Measurements from ENCODE around the gene SLC4A11.
A peak's percentile ranks its signal among the peaks of the same experiment; 100 is the strongest.

SLC4A11 gene

DNA sequence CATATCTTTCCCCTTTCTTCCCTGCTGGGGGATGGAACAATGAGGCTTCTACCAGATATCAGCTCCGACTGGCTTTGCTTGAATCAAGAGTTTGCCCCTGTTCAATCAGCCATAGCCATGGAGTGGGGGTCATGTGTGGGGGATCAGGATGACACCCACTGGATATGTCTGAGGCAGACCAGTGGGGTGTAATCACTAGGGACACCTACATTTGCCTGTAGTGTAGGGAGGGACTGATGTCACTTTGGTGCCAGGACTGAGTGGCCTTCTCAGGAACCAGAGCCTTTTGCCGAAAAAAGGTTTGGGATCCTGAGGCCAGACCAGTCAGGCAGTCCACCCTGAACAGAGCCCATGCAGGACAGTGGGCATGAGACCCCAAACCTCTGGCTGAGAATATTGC, 28.6 kb downstream of the SLC4A11 start:
- in situ Hi-C loops (cut with MboI; ENCODE audit: low pct_unique_long_range_greater_than_20kb, low sequenced_read_pairs), result no loop called here
- no peak for DNase-seq

DNA sequence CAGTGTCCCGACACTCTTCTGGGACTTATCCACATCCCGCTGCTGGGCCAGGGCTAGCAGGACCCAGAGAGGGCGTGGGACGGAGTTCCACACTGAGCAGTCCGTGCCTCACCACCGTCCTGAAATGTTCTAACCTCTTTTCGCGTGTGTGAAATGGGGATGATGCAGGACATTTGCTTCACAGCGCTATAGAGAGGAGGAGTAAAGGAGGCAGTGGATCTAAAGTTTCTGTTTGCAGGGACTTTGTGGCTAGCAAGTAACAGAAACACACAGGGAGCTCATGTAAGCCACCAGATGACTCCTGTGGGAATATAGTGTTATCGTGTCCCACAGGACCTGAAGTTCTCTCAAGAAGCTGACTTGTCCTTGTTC, 29.1 kb downstream of the SLC4A11 start:
- peak; percentile 23 for DNase-seq
- in situ Hi-C loops (cut with MboI; ENCODE audit: low pct_unique_long_range_greater_than_20kb, low sequenced_read_pairs), result no loop called here

- in situ Hi-C loops (cut with MboI; ENCODE audit: low pct_unique_long_range_greater_than_20kb, low sequenced_read_pairs), result no loop called here
- DNase-seq, result peak; percentile 71
These were observed 29.6 kb downstream of the SLC4A11 start, which contains the start of gene ITPA for GRCh38 chr20:3209257-3209945. ITPA (plus strand) TSS chr20:3209498; CDS start chr20:3209552, 54 bp downstream.

- DNase-seq, result peak; percentile 61
- in situ Hi-C loops (cut with MboI; ENCODE audit: low pct_unique_long_range_greater_than_20kb, low sequenced_read_pairs), result no loop called here
These were observed 30.2 kb downstream of the SLC4A11 start for GRCh38 chr20:3208786-3209256.

GRCh38 chr20:3204124-3204794, 34.7 kb downstream of the SLC4A11 start, which contains the start of gene DDRGK1:
DDRGK1 (minus strand) TSS chr20:3204682; CDS start chr20:3204627, 55 bp downstream.
- in situ Hi-C loops (cut with MboI; ENCODE audit: low pct_unique_long_range_greater_than_20kb, low sequenced_read_pairs), result no loop called here
- DNase-seq, result peak; percentile 92

GRCh38 chr20:3203315-3204123, 35.5 kb downstream of the SLC4A11 start:
- peak; percentile 40 for DNase-seq
- in situ Hi-C loops (cut with MboI; ENCODE audit: low pct_unique_long_range_greater_than_20kb, low sequenced_read_pairs), result no loop called here

GRCh38 chr20:3202965-3203314, 36.0 kb downstream of the SLC4A11 start:
- in situ Hi-C loops (cut with MboI; ENCODE audit: low pct_unique_long_range_greater_than_20kb, low sequenced_read_pairs), result no loop called here
- no peak for DNase-seq

- in situ Hi-C loops (cut with MboI; ENCODE audit: low pct_unique_long_range_greater_than_20kb, low sequenced_read_pairs), result no loop called here
- DNase-seq, result no peak
These were observed 38.8 kb downstream of the SLC4A11 start for GRCh38 chr20:3199976-3200755.

GRCh38 chr20:3199206-3199605, 39.8 kb downstream of the SLC4A11 start:
- DNase-seq, result no peak
- in situ Hi-C loops (cut with MboI; ENCODE audit: low pct_unique_long_range_greater_than_20kb, low sequenced_read_pairs), result no loop called here

DNA sequence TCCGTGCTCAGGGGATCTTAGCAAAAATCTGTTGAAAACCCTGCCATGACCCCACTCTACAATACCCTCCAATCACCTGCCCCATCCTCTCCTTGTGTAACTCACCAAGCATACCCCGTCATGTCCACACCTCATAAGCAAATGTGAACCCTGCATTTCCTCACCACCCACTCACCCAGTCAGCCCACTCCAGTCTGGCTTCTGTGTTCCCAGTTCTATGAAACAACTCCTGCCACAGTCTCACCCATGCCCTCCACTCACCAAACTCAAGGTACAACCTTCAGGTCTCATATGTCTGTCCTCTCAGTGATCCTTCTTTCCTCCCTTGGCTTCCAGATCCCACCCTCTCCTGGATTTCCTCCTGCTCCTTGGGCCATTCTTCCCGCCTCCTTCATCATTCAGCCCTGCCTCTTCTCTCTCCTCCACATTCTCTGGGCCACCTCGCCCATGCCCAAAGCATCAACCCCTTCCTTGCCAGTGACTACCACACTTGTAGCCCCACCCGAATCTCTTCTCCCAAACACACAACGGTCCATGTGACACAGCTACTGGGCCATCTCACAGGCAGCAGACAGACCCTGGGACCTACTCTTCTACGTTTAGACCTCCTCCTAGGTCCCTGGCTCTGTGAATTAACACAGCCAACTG, 43.3 kb downstream of the SLC4A11 start:
- no peak for DNase-seq
- in situ Hi-C loops (cut with MboI; ENCODE audit: low pct_unique_long_range_greater_than_20kb, low sequenced_read_pairs), result no loop called here

- in situ Hi-C loops (cut with MboI; ENCODE audit: low pct_unique_long_range_greater_than_20kb, low sequenced_read_pairs), result no loop called here
These were observed 44.2 kb downstream of the SLC4A11 start for GRCh38 chr20:3194617-3195280.

GRCh38 chr20:3193806-3194616, 45.0 kb downstream of the SLC4A11 start:
- no peak for DNase-seq
- in situ Hi-C loops (cut with MboI; ENCODE audit: low pct_unique_long_range_greater_than_20kb, low sequenced_read_pairs), result no loop called here

More at GRCh38 chr20:3194617-3195280, 44.2 kb downstream of the SLC4A11 start:
- DNase-seq, result no peak

DNA sequence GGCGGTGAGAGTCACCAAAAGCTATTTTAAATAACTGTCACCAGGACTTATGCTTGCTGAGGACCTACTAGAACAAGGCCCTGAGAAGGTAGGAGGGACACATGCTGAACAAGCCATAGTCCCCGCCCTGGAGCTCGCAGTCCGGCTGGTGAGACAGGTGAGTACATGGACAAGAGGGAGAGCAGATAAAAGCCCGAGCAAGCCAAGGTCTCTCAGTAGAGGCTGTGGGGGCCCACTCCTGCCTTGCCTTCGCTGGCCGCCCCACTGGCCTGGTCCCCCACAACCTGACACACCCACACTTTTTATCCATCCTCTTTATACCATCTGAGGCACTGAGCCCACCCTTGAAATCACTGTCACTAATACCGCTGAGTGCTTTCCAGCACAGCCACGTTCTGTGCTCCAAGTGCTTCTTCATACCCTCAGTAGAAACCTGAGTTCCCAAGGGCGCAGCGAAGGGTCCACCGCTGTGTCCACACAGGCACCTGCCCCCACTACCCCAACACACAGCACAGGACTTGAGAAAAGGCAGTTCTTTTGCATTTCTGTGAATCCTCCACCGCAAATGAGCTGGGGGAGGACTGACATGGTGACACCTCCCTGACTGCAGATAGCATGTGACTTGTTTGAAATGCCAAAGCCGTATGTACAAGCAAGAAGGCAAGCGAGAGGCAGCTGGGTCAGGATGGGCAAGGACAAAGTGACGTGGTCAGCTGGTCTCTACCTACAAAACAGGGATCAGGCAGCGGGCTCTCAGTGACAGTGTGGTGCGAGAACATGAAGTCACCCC, 46.6 kb downstream of the SLC4A11 start:
- in situ Hi-C loops (cut with MboI; ENCODE audit: low pct_unique_long_range_greater_than_20kb, low sequenced_read_pairs), result no loop called here
- no peak for DNase-seq

DNA sequence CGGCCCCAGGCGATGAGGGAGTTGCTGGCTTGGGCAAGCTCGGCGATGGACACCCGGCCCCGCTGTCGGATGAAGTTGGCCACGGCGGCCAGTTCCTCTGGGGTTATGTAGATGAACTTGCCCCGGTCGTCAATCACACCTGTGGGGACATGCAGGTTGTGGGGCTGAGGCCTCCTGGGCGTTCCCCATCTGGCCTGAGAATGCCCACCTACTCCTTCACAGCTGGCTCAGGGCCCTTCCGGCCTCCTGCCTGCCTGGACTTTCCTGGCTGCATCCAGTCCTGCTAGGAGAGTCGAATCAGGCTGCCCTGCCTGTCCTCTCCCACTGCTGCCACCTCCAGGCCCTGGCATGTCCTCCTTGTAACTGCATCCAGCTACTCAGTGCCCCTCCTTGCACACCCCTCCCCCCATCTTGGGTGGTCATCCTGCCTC, 48.3 kb downstream of the SLC4A11 start:
- in situ Hi-C loops (cut with MboI; ENCODE audit: low pct_unique_long_range_greater_than_20kb, low sequenced_read_pairs), result no loop called here
- no peak for DNase-seq

DNA sequence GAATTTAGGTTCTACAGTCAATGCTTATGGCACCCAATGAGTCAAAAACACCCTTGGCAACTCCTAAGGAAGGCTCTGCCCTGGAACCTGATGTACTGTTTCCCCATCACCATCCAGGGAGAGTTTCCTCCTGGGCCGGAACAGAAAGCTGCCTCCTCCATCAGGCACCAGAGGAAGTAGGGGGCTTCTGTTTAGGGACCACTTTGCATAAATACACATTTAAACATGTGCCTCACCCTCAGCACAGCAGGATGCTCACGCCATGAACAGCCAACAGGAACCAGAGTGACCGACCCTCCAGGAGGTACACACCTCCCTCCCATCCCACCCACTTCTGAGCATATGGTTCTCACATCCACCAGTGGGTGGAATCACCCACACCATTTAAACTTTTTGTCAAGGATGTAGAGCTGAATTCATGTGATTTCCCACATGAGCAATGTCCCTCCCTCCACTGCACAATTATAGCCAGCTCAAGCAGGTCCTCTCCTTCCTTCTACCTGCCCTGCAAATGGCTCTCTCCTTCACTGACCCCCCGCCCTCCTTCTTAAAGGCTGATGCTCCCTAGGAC, 49.3 kb downstream of the SLC4A11 start:
- DNase-seq, result no peak
- in situ Hi-C loops (cut with MboI; ENCODE audit: low pct_unique_long_range_greater_than_20kb, low sequenced_read_pairs), result no loop called here

DNA sequence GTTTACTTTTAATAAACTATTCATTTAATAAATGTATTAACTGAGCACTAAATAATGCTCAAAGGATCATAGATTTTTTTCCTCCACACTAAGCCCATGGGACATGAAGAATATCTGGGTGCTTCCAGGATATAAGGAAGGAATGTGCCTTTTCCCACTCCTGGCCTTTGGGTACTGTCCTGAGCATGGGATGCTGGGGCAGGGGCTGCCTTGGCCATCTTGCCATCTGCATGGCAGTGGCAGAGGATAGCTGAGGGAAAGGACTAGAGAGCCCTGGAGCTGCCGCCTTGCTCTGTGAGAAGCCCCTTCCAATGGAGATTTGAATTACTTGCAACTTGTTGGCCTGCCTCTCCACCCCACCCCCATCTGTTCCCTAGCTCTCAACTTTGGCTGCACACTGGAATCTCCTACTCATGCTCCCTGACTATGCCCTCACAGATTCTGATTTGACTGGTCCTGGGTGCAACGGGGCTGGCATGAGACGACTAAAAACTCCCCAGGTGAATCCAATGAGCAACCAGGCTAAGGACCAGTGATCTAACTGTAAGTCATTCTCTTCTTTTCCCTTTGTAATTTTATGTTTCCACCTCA, 50.1 kb downstream of the SLC4A11 start:
- in situ Hi-C loops (cut with MboI; ENCODE audit: low pct_unique_long_range_greater_than_20kb, low sequenced_read_pairs), result no loop called here
- no peak for DNase-seq
